CD4-positive, alpha-beta T cell (primary cell): ENCODE data around the gene RAB22A. TPM values are rescaled to one million over a fixed set of nuclear protein-coding genes. Genes with fewer than 3 reads are reported as not detected.

ENCODE experiments used
- ATAC-seq: fragments of 200-7000 bp; cut with Tn5 transposase; one replicate; pipeline ENCODE4 v1.10.0; 2022; ENCODE audit warnings: mild to moderate bottlenecking; ENCODE audit not compliant: poor library complexity
- CTCF ChIA-PET: fragments of 350-600 bp; sonication (Branson Sonifier 250); formaldehyde crosslinking; loops from one replicate; lab custom pipeline; 2021; ENCODE audit warnings: antibody characterized with exemption, inconsistent platforms; lab: Charles Lee
- POLR2A ChIA-PET: fragments of 350-600 bp; sonication (Branson Sonifier 250); formaldehyde crosslinking; loops from one replicate; lab custom pipeline; 2021; ENCODE audit warnings: antibody characterized with exemption, inconsistent platforms; lab: Charles Lee
- DNase-seq, 14 experiments: peaks; one replicate each; pipeline ENCODE4 v3.0.0-alpha.2; 2013 to 2020; ENCODE audit warnings: mixed read lengths in 2 of 14
- H3K27ac ChIP-seq, 2 donors: one replicate each; pipeline versions ENCODE4 v1.5.1 to v1.7.0; 2013; ENCODE audit warnings: low read length in 2 of 2, low read depth in 1 of 2, mild to moderate bottlenecking in 1 of 2
- H3K27me3 ChIP-seq, 2 experiments: 1 replicate in 1 of 2; 2 replicates in 1 of 2; pipeline versions ENCODE4 v1.6.1 to v1.7.0; 2013; ENCODE audit warnings: low read length in 2 of 2, control low read depth in 1 of 2, mild to moderate bottlenecking in 1 of 2, moderate library complexity in 1 of 2; ENCODE audit not compliant: insufficient read depth in 2 of 2, control insufficient read depth in 1 of 2
- H3K36me3 ChIP-seq: one replicate; pipeline ENCODE4 v1.6.1; 2013; ENCODE audit warnings: low read length, control low read depth; ENCODE audit not compliant: insufficient read depth
- H3K4me1 ChIP-seq: one replicate; pipeline ENCODE4 v1.6.1; 2013; ENCODE audit warnings: low read length, control low read depth; ENCODE audit not compliant: insufficient read depth
- H3K4me3 ChIP-seq: one replicate; pipeline ENCODE4 v1.5.1; 2013; ENCODE audit warnings: mild to moderate bottlenecking, low read length, moderate library complexity
- H3K9me3 ChIP-seq, 2 experiments: 1 replicate in 1 of 2; 2 replicates in 1 of 2; pipeline versions ENCODE4 v1.6.1 to v1.7.0; 2013; ENCODE audit warnings: low read length in 2 of 2, mild to moderate bottlenecking in 2 of 2, control low read depth in 1 of 2, moderate library complexity in 1 of 2; ENCODE audit not compliant: control insufficient read depth in 1 of 2, insufficient read depth in 1 of 2
- H3K27ac Mint-ChIP-seq: one replicate; pipeline ENCODE4 v1.8.0; 2020; ENCODE audit warnings: mixed read lengths
- H3K27me3 Mint-ChIP-seq: one replicate; pipeline ENCODE4 v1.8.0; 2021; ENCODE audit warnings: mixed read lengths
- H3K36me3 Mint-ChIP-seq: one replicate; pipeline ENCODE4 v1.8.0; 2021; ENCODE audit warnings: low read depth, mixed read lengths
- H3K4me1 Mint-ChIP-seq: one replicate; pipeline ENCODE4 v1.8.0; 2021; ENCODE audit warnings: low read depth, mixed read lengths
- H3K4me3 Mint-ChIP-seq: one replicate; pipeline ENCODE4 v1.8.0; 2020; ENCODE audit warnings: mild to moderate bottlenecking, mixed read lengths
- H3K9me3 Mint-ChIP-seq: one replicate; pipeline ENCODE4 v1.8.0; 2020; ENCODE audit warnings: mixed read lengths
- intact Hi-C, 2 experiments: fragments of 100-400 bp; cut with DNase I in 1 of 2; cut with micrococcal nuclease in 1 of 2; formaldehyde crosslinking; loops; one replicate each; pipeline versions ENCODE4 v1.15.1 to v1.9.0; 2023 to 2025; cut with DNase I, micrococcal nuclease
- total RNA-seq, 174 experiments: library from RNA in 2 of 174; stranded (reverse) in 2 of 174; gene quantifications; one replicate each; pipeline ENCODE4 v1.2.3 and lab custom pipeline; 2021 to 2026
- TF ChIP-seq, protein P1 (sequence below): fragments of 200-600 bp; IDR thresholded peaks from one replicate; pipeline ENCODE4 v1.8.0; 2022; ENCODE audit warnings: antibody characterized with exemption, mild to moderate bottlenecking

Gene RAB22A
- total RNA-seq, 2 experiments from 2014 or later, result 16.5 to 17.2 TPM

- Mint-ChIP-seq H3K4me1 (no peaks in the 10 kb centered on the region), H3K36me3 (peaks cover 90% of the 10 kb centered on the region), H3K27ac (no peak overlapping the region), H3K9me3 (no peaks in the 10 kb centered on the region), H3K27me3 (no peaks in the 10 kb centered on the region), H3K4me3 (no peak overlapping the region)
- no peaks in the 10 kb centered on the region for H3K27me3 ChIP-seq
- H3K36me3 ChIP-seq, result peaks cover 60% of the 10 kb centered on the region
- no peak overlapping the region for H3K4me3 ChIP-seq
- DNase-seq, result no peak
- ChIA-PET POLR2A (no interaction called here), CTCF (interaction anchor here (1.3 kb wide), 1 partner anchor 124 kb away, joined by 3 read pairs; no protein-coding TSS in a partner anchor)
- no peaks in the 10 kb centered on the region for H3K9me3 ChIP-seq
- no peak for ATAC-seq
- TF ChIP-seq, protein P1, sequence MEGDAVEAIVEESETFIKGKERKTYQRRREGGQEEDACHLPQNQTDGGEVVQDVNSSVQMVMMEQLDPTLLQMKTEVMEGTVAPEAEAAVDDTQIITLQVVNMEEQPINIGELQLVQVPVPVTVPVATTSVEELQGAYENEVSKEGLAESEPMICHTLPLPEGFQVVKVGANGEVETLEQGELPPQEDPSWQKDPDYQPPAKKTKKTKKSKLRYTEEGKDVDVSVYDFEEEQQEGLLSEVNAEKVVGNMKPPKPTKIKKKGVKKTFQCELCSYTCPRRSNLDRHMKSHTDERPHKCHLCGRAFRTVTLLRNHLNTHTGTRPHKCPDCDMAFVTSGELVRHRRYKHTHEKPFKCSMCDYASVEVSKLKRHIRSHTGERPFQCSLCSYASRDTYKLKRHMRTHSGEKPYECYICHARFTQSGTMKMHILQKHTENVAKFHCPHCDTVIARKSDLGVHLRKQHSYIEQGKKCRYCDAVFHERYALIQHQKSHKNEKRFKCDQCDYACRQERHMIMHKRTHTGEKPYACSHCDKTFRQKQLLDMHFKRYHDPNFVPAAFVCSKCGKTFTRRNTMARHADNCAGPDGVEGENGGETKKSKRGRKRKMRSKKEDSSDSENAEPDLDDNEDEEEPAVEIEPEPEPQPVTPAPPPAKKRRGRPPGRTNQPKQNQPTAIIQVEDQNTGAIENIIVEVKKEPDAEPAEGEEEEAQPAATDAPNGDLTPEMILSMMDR, result no peak
- intact Hi-C loops, result no loop called here
- no peaks in the 10 kb centered on the region for H3K4me1 ChIP-seq
- H3K27ac ChIP-seq, result no peak overlapping the region
Observed at GRCh38 chr20:58360936-58361335, 51.4 kb downstream of the RAB22A start.

DNA sequence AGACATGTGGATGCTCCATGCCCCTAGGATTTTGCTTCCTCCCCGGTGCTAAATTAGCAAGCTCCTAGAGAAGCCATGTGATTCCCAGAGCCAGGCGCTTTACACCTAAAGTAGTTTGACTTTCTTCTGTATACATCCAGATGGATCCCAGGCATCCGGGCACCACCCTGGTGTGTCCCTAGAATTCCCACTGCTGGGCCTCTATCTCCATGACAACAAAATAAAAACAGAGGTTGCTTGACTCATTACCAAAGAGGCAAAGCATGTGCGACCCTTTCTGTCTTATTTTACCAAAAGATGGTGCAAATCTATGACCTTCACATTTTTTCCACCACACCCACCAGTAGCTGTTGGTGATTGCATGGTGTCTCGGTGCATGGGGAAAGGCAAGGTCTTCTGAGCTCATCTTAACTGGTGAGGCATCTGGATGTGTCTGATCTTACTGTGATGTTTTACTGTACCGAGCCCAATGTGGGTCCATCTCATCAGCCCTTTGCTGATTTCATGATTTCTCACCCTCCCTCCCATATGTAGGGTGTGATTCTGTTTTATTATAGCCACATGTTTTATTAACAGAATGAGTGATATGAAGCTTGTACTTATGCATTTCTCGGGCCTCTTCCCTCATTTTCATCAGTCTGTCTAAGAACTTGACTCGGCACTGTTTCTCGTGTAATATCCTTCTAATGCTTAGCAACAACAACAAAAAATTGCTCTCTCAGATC lies 52.1 kb downstream of the RAB22A start:
- POLR2A ChIA-PET, result no interaction called here
- Histone ChIP-seq H3K36me3 (peaks cover 55% of the 10 kb centered on the region), H3K27me3 (no peaks in the 10 kb centered on the region), H3K4me1 (no peaks in the 10 kb centered on the region), H3K4me3 (no peak overlapping the region), H3K9me3 (no peaks in the 10 kb centered on the region), H3K27ac (no peak overlapping the region)
- no peaks in the 10 kb centered on the region for H3K27me3 Mint-ChIP-seq
- H3K27ac Mint-ChIP-seq, result no peak overlapping the region
- no peak overlapping the region for H3K4me3 Mint-ChIP-seq
- DNase-seq (no peak), ATAC-seq (no peak)
- peaks cover 88% of the 10 kb centered on the region for H3K36me3 Mint-ChIP-seq
- TF ChIP-seq, protein P1, result no peak
- CTCF ChIA-PET, result interaction anchor here (1.3 kb wide), 1 partner anchor 124 kb away, joined by 3 read pairs; no protein-coding TSS in a partner anchor
- intact Hi-C loops, result no loop called here
- no peaks in the 10 kb centered on the region for H3K9me3 Mint-ChIP-seq
- H3K4me1 Mint-ChIP-seq, result no peaks in the 10 kb centered on the region

DNA sequence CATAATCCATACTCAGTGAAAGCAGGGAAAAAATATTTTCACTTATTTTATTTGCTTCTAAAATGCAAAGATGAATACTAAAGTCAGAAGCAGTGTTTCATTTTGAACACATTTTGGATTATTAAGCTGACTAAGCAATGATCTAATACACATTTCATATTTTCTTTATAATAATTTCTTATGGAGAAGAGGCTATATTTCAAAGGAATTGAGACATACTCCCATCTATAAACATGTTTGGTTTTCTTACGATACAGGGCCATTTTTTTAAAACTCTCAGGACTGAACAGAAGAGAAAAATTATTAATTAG lies 52.6 kb downstream of the RAB22A start:
- Mint-ChIP-seq H3K27ac (no peak overlapping the region), H3K4me3 (no peak overlapping the region), H3K9me3 (no peaks in the 10 kb centered on the region), H3K36me3 (peaks cover 87% of the 10 kb centered on the region), H3K27me3 (no peaks in the 10 kb centered on the region), H3K4me1 (no peaks in the 10 kb centered on the region)
- Histone ChIP-seq H3K4me1 (no peaks in the 10 kb centered on the region), H3K36me3 (peaks cover 50% of the 10 kb centered on the region), H3K4me3 (no peak overlapping the region), H3K27me3 (no peaks in the 10 kb centered on the region), H3K27ac (no peak overlapping the region), H3K9me3 (no peaks in the 10 kb centered on the region)
- TF ChIP-seq, protein P1, result no peak
- CTCF ChIA-PET, result interaction anchor here (1.3 kb wide), 1 partner anchor 125 kb away, joined by 3 read pairs; no protein-coding TSS in a partner anchor
- DNase-seq (no peak), ATAC-seq (no peak)
- POLR2A ChIA-PET, result no interaction called here
- intact Hi-C loops, result no loop called here
